Peyer's patch (tissue), 4 donors: ENCODE measurements around the gene POLK.

Source experiments
- POLR2A ChIP-seq, 2 donors: fragments of 450-650 bp; IDR thresholded peaks; one replicate each; pipeline ENCODE4 v1.5.1; 2017; ENCODE audit warnings: antibody characterized with exemption in 2 of 2, mild to moderate bottlenecking in 2 of 2, moderate library complexity in 2 of 2
- TF ChIP-seq, protein P1 (sequence below), 6 experiments: fragments of 450-650 bp in 4 of 6; fragments of 200-600 bp in 2 of 6; sonication (generic) in 1 of 6; IDR thresholded peaks; one replicate each; pipeline ENCODE4 v1.5.1; 2017 to 2019; ENCODE audit warnings: antibody characterized with exemption in 6 of 6, mild to moderate bottlenecking in 3 of 6, moderate library complexity in 1 of 6

DNA sequence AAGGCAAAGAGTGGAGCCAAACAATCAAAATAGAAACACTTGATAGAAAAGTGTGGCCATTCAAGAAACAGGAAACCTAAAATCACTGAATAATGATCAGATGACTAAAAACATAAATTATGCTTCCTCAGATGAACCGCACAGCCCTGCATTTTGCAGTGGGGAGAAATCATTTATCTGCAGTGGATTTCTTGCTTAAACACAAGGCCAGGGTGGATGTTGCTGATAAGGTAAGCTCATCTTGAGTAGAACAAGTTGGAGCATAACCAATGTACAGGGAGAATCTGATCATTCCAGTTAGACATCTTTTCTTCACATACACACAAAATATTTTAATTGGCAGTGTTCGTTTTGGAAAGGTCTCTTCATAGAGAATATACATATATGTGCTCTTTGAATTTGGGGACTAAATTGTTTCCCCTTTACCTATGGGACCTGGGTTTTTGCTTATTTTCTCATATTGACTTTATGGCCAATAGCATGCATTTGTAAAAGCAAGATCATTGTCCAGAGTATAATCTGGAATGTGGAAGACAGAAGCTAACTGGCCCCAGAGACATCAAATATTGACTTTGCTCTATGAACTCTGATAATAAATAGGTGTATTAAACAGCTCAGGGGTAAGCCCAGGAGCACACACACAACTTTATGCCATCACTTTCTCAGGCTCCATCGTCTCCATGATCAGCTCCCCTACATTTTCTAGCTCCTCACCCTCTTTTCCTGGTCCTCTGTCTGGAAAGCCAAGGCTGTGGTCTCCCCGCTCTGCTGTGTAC lies 108.7 kb downstream of the POLK start:
- TF ChIP-seq, protein P1, sequence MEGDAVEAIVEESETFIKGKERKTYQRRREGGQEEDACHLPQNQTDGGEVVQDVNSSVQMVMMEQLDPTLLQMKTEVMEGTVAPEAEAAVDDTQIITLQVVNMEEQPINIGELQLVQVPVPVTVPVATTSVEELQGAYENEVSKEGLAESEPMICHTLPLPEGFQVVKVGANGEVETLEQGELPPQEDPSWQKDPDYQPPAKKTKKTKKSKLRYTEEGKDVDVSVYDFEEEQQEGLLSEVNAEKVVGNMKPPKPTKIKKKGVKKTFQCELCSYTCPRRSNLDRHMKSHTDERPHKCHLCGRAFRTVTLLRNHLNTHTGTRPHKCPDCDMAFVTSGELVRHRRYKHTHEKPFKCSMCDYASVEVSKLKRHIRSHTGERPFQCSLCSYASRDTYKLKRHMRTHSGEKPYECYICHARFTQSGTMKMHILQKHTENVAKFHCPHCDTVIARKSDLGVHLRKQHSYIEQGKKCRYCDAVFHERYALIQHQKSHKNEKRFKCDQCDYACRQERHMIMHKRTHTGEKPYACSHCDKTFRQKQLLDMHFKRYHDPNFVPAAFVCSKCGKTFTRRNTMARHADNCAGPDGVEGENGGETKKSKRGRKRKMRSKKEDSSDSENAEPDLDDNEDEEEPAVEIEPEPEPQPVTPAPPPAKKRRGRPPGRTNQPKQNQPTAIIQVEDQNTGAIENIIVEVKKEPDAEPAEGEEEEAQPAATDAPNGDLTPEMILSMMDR (IDR thresholded peaks at IDR 0.05) = no peak
- no peak for TF ChIP-seq POLR2A (IDR thresholded peaks at IDR 0.05)
